GM23248 (cell line): ENCODE measurements around the gene MEGF6. TPM values are rescaled to one million over a fixed set of nuclear protein-coding genes. Genes with fewer than 3 reads are reported as not detected.

ENCODE experiments used
- DNase-seq: peaks from one replicate; pipeline ENCODE4 v3.0.0-alpha.2; 2015
- H2AFZ ChIP-seq: fragments of 200-600 bp; sonication (generic); 2 replicates; pipeline ENCODE4 v1.6.1; 2016; ENCODE audit warnings: antibody characterized with exemption
- H3F3A ChIP-seq: fragments of 200-600 bp; sonication (generic); 2 replicates; pipeline ENCODE4 v1.6.1; 2016; ENCODE audit warnings: mild to moderate bottlenecking, antibody characterized with exemption, mixed run types; ENCODE audit not compliant: insufficient read depth
- H3K27ac ChIP-seq: fragments of 200-600 bp; sonication (generic); 2 replicates; pipeline ENCODE4 v1.5.1; 2016; ENCODE audit warnings: mild to moderate bottlenecking
- H3K27me3 ChIP-seq: fragments of 200-600 bp; sonication (generic); replicated peaks from 2 replicates; pipeline ENCODE4 v1.6.1; 2016; ENCODE audit warnings: mild to moderate bottlenecking; ENCODE audit not compliant: insufficient read depth
- H3K36me3 ChIP-seq: fragments of 200-600 bp; sonication (generic); 2 replicates; pipeline ENCODE4 v1.6.1; 2016; ENCODE audit warnings: low read depth, mild to moderate bottlenecking
- H3K4me1 ChIP-seq: fragments of 200-600 bp; sonication (generic); 2 replicates; pipeline ENCODE4 v1.6.1; 2016; ENCODE audit warnings: mild to moderate bottlenecking; ENCODE audit not compliant: insufficient read depth
- H3K4me2 ChIP-seq: fragments of 200-600 bp; sonication (generic); one replicate; pipeline ENCODE4 v1.6.1; 2016; ENCODE audit warnings: mild to moderate bottlenecking; ENCODE audit not compliant: unreplicated experiment
- H3K4me3 ChIP-seq: fragments of 200-600 bp; sonication (generic); 2 replicates; pipeline ENCODE4 v1.5.1; 2016; ENCODE audit warnings: mild to moderate bottlenecking
- H3K79me2 ChIP-seq: fragments of 200-600 bp; sonication (generic); 2 replicates; pipeline ENCODE4 v1.6.1; 2016; ENCODE audit warnings: mild to moderate bottlenecking; ENCODE audit not compliant: insufficient read depth
- H3K9ac ChIP-seq: fragments of 200-600 bp; sonication (generic); 2 replicates; pipeline ENCODE4 v1.6.1; 2016; ENCODE audit warnings: mild to moderate bottlenecking
- H3K9me2 ChIP-seq: fragments of 200-600 bp; sonication (generic); 2 replicates; pipeline ENCODE4 v1.6.1; 2016; ENCODE audit warnings: mixed run types, mild to moderate bottlenecking, moderate library complexity; ENCODE audit not compliant: insufficient read depth
- H3K9me3 ChIP-seq: fragments of 200-600 bp; sonication (generic); one replicate; pipeline ENCODE4 v1.6.1; 2017; ENCODE audit warnings: low read depth
- H4K20me1 ChIP-seq: fragments of 200-600 bp; sonication (generic); 2 replicates; pipeline ENCODE4 v1.6.0; 2016; ENCODE audit not compliant: insufficient read depth
- EZH2 ChIP-seq: fragments of 200-600 bp; sonication (generic); IDR thresholded peaks from 2 replicates; pipeline ENCODE4 v1.6.1; 2018; ENCODE audit warnings: antibody characterized with exemption, mild to moderate bottlenecking; ENCODE audit not compliant: insufficient read depth, poor library complexity, severe bottlenecking
- EZH2phosphoT487 ChIP-seq: fragments of 200-600 bp; sonication (generic); IDR thresholded peaks from 2 replicates; pipeline ENCODE4 v1.6.1; 2018; ENCODE audit warnings: antibody characterized with exemption, moderate library complexity, mild to moderate bottlenecking, low read depth; ENCODE audit not compliant: insufficient read depth
- WGBS, 2 experiments: methylation state at CpG; one replicate each; pipeline ENCODE4 v1.1.6; 2015 to 2017; ENCODE audit warnings: low lambda C conversion rate in 2 of 2, low coverage in 1 of 2; ENCODE audit errors: missing lambda C conversion rate in 2 of 2; 5-methylcytosine and 5-hydroxymethylcytosine counted together
- in situ Hi-C: fragments of 300-500 bp; cut with MboI; formaldehyde crosslinking; loops from 2 replicates; pipeline ENCODE4 v1.15.0; 2020
- polyA plus RNA-seq: library from polyadenylated mRNA; unstranded; fragments of >200 nt; fragmentation: Nextera tagmentation; extraction: Ambion mirVana; gene quantifications from 2 replicates; pipeline ENCODE4 v1.2.1, GENCODE V29; 2016
- total RNA-seq: library from RNA; depleted of rRNA; stranded (reverse); fragments of >200 nt; shearing (Covaris generic); gene quantifications from 2 replicates; pipeline ENCODE4 v1.2.3, GENCODE V29; 2014

The MEGF6 gene
- total and polyA plus RNA-seq, 2 experiments from 2014 or later: 37.9 to 108 TPM

DNA sequence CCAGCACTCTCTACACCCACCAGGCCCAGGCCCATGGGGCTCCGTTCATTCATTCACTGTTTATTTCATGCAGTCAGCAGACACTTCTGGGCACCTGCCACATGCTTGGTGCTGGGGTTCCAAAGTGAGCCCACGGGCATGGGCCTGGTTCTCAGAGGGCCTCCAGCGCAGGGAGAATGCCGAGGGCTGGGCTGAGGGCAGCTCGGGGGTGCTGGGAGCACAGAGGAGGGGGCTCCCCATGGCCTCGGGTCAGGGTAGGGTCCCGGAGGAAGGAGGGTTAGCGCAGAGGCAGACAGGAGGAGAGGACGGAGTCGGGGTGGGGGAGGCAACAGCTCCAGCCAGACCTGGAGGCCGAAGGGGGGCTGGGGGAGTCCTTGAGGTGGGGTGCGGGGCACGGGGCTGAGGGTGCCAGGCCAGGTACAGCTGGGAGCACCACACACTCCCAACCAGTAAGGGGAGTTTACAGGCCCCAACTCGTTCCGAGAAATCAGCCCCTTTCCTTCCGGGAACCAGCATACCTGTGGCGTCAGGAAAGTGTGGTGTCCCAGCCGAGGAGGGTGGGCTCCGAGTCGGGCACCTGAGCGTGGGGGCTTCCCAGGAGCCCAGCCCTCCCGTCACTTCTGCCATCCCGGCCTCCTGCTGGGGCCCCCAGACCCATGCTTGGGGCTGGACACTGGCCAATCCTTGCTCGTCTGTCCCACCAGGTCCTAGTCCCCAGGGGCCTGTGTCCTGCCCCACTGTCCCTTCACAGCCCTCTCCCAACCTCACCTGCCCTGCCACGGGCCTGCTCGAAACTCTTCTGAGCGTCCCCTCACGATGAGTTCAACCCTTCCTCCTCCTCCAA lies 146.0 kb downstream of the MEGF6 start:
- 45 to 49% methylated on average over 23 to 26 of the region's 28 CpGs for WGBS, 2 experiments
- Histone ChIP-seq H3K79me2 (no peaks in the 10 kb centered on the region), H2AFZ (no peak overlapping the region), H4K20me1 (no peaks in the 10 kb centered on the region), H3K4me3 (no peak overlapping the region), H3F3A (no peaks in the 10 kb centered on the region), H3K36me3 (no peaks in the 10 kb centered on the region), H3K9ac (no peak overlapping the region), H3K4me2 (no peak overlapping the region), H3K27ac (no peak overlapping the region), H3K9me2 (no peaks in the 10 kb centered on the region), H3K9me3 (no peaks in the 10 kb centered on the region), H3K4me1 (no peaks in the 10 kb centered on the region), H3K27me3 (no peaks in the 10 kb centered on the region)
- TF ChIP-seq EZH2phosphoT487 (no peak), EZH2 (no peak)
- in situ Hi-C loops: no loop called here
- no peak for DNase-seq

DNA sequence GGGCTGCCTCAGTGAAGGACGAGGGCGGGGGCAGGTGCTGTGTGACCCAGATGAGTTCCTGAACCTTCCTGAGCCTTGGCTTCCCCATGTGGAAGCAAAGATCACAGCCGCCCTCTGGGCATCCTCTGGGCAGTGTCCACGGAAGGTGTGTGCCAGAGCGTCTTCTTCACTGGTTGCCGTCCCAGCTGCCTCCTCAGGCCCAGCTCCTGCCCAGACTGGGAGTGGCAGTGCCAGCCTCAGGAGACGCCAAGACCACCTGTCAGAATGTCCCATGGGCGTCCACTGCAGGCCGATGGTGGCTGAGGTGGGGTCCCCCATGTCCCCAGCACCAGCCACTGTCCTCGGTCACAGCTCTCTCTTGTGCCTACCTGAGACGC lies 146.7 kb downstream of the MEGF6 start:
- H4K20me1 ChIP-seq: no peaks in the 10 kb centered on the region
- no peaks in the 10 kb centered on the region for H3K36me3 ChIP-seq
- H3K9me3 ChIP-seq: no peaks in the 10 kb centered on the region
- no peak overlapping the region for H3K4me3 ChIP-seq
- H3K4me1 ChIP-seq: no peaks in the 10 kb centered on the region
- no peaks in the 10 kb centered on the region for H3K9me2 ChIP-seq
- DNase-seq: no peak
- TF ChIP-seq EZH2phosphoT487: no peak
- no peak for TF ChIP-seq EZH2
- no peaks in the 10 kb centered on the region for H3F3A ChIP-seq
- H2AFZ ChIP-seq: no peak overlapping the region
- WGBS, 2 experiments: 68 to 69% methylated on average over 11 of the region's 11 CpGs
- no peak overlapping the region for H3K4me2 ChIP-seq
- H3K79me2 ChIP-seq: no peaks in the 10 kb centered on the region
- H3K27me3 ChIP-seq: no peaks in the 10 kb centered on the region
- no peak overlapping the region for H3K9ac ChIP-seq
- no peak overlapping the region for H3K27ac ChIP-seq
- in situ Hi-C loops: no loop called here

DNA sequence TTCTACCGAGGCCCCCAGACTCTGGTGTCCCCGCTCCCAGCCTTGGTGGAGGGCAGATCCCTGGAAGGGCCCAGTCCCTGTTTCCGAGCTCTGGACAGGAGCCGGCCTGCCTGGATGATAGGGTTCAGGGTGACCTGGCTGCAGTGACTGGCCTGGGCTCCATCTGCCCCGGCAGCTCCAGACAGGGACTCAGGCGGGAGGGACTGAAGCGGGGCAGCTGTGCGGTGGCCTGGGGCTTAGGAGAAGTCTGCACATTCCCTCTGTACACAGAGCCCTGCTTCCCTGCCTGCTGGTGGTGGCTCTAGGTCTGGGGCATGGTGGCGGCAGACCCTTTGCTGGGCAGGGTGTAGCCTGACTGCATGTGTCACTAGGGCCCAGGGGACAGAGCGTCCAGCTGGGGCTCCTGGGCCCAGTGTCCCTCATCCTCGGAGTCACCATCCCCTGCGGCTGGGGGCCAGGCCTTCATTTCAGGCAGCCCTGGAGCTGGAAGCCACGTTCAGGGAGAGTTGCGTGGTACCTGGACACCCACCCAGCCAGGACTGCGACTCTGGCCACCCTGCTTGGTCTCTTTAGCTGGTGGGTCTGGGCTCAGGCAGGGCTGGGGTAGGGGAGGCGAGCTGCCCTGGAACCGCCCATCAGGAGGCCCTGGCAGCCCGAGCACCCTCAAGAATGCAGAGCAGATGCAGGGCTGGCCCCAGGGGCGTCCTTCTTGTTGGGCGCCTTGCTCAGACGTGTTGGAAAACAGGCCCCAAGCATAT lies 147.2 kb downstream of the MEGF6 start:
- Histone ChIP-seq H3F3A (no peaks in the 10 kb centered on the region), H3K4me2 (no peak overlapping the region), H2AFZ (no peak overlapping the region), H3K4me3 (no peak overlapping the region), H3K79me2 (no peaks in the 10 kb centered on the region), H3K27me3 (no peaks in the 10 kb centered on the region), H3K36me3 (no peaks in the 10 kb centered on the region), H3K4me1 (no peaks in the 10 kb centered on the region), H3K27ac (no peak overlapping the region), H3K9me2 (no peaks in the 10 kb centered on the region), H3K9ac (no peak overlapping the region), H4K20me1 (no peaks in the 10 kb centered on the region), H3K9me3 (no peaks in the 10 kb centered on the region)
- in situ Hi-C loops: no loop called here
- no peak for DNase-seq
- WGBS, 2 experiments: 64 to 66% methylated on average over 20 to 21 of the region's 21 CpGs
- TF ChIP-seq EZH2phosphoT487 (no peak), EZH2 (no peak)

DNA sequence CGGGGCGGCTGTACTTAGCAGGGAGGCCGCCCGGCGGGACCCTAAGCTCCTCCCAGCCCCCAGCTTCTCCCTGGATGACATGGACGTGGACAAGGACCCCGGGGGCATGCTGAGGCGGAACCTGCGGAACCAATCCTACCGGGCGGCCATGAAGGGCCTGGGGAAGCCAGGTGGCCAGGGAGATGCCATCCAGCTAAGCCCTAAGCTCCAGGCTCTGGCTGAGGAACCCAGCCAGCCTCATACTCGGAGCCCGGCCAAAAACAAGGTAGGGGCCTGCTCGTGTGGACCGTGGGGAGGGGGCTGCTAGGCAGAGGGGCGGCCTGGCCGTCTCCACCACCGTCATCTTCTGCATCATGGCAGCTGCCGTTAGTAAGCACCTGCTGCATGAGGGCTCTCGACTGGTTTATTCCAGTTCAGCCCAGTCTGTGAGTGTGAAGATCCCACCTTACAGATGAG lies 147.9 kb downstream of the MEGF6 start:
- no peaks in the 10 kb centered on the region for H3F3A ChIP-seq
- 64 to 67% methylated on average over 20 of the region's 20 CpGs for WGBS, 2 experiments
- in situ Hi-C loops: no loop called here

More for the DNA sequence above, 147.9 kb downstream of the MEGF6 start:
- Histone ChIP-seq H3K9me3 (no peaks in the 10 kb centered on the region), H2AFZ (no peak overlapping the region), H3K79me2 (no peaks in the 10 kb centered on the region), H3K4me1 (no peaks in the 10 kb centered on the region), H3K27ac (no peak overlapping the region), H3K27me3 (0 out of 2 replicates have a peak, but pooled peaks cover under 1% of the 10 kb centered on the region), H3K36me3 (no peaks in the 10 kb centered on the region), H3K9ac (no peak overlapping the region), H3K9me2 (no peaks in the 10 kb centered on the region), H4K20me1 (no peaks in the 10 kb centered on the region), H3K4me2 (no peak overlapping the region), H3K4me3 (no peak overlapping the region)
- TF ChIP-seq EZH2phosphoT487: no peak
- no peak for TF ChIP-seq EZH2
- no peak for DNase-seq
